HG03066 (cell line): Measurements from ENCODE around the gene HOXC6.

Source experiments
- ATAC-seq: cut with Tn5 transposase; IDR thresholded peaks from one replicate; pipeline ENCODE4 v1.9.1; 2021; ENCODE audit warnings: low read depth; ENCODE audit not compliant: unreplicated experiment

The HOXC6 gene

DNA sequence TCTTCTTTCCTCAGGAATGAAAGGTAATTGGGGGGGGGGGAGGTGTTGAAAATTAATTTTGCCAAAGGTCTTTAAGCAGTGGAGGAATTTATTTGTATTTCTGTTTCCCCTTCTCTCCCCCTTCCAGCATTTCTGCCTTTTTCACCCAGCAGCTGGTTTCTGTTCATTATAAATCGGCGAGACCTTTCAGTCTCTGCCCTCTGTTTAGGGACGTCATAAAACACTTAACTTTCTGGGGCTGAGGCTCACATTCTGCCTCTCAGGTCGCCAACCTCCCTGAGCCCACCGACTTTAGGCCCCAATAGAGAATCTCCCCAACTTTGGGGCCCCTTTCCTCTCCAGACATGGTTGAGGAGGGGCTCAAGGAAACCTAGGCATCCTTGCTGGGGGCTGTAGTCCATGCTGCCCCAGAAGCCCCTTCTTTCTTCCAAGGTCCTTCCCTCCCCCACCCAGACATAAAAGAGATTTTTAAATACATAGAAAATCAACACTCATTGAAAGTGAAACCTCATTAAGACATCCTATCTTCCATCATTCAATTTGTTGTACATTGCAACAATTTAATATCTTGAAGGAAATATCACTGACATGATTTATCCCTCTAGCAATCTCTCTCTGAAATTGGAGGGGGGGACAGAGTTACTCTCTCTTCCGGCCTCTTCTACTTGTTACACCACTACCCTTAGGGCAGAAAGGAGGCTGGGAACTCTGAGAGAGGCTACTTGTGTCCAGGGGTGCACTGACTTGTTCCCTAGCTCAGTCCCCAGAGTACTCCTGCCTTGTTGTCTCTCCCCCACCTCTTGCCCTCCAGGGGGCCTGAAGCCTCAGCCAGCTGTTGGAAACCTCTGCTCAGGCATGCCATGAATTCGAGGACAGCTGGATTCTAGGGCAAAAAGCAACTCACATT lies 2.5 kb upstream of the HOXC6 start:
- no peak for ATAC-seq

DNA sequence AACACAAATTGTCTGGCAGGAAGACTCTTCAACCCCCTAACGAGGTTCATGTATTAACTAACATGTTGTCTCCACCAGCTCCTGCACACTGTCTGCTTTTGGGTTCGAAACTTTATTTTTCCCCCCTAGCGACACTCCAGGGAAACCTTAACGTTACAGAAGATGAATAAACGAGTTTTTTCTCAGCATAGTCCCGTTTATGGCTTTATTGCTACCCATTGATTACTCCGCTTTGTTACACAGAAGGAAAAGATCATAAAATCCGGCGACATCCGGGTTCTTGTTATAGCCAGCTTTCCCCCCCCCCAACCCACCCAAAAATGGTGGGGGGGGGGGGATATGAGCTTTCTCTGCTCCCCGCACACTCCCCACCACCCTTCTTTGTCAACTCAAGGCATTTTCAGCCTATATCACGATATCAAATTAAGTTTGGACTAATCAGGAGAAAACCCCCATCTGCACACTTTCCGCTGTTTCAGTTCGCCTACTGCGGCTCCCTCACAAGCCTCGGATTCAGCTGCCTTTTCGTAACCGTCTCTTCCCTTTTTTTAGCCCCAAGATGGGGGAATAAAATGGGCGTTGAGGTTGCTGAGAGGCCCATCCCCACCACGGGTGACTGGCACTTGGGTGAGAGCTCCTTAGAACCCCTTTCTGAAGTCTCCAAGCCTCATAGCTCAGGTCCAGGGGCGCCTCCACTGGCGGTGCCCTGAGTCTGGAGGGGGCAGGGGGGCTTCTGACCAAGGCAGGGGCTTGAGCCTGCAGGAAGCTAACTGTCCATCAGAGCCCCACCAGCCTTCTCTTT lies 1.4 kb upstream of the HOXC6 start:
- ATAC-seq: no peak

DNA sequence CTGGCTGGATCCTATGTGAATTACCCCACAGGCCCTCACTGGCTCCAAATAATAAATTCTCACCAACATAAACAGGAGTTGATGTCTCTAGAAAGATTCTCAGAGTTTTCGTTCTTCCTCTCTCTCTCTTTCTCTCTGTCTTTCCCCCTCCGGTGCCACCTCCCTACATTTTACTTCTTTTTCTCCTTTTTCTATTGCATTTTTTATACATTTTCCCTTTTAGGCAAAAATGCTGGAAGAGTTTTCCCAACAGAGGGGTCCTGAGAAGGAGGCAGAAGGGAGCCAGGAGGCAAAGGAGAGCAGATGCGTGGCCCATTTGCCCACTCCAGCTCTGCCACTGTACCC lies 826 bp upstream of the HOXC6 start:
- ATAC-seq: no peak

DNA sequence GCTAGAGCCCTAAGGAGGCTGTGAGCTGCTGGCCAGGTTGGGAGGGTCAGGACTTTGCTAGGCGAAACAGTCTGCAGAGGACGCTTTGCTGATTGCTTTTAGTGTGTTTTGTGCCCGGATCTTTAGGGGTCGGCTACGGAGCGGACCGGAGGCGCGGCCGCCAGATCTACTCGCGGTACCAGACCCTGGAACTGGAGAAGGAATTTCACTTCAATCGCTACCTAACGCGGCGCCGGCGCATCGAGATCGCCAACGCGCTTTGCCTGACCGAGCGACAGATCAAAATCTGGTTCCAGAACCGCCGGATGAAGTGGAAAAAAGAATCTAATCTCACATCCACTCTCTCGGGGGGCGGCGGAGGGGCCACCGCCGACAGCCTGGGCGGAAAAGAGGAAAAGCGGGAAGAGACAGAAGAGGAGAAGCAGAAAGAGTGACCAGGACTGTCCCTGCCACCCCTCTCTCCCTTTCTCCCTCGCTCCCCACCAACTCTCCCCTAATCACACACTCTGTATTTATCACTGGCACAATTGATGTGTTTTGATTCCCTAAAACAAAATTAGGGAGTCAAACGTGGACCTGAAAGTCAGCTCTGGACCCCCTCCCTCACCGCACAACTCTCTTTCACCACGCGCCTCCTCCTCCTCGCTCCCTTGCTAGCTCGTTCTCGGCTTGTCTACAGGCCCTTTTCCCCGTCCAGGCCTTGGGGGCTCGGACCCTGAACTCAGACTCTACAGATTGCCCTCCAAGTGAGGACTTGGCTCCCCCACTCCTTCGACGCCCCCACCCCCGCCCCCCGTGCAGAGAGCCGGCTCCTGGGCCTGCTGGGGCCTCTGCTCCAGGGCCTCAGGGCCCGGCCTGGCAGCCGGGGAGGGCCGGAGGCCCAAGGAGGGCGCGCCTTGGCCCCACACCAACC lies 1.5 kb downstream of the HOXC6 start:
- ATAC-seq: no peak

DNA sequence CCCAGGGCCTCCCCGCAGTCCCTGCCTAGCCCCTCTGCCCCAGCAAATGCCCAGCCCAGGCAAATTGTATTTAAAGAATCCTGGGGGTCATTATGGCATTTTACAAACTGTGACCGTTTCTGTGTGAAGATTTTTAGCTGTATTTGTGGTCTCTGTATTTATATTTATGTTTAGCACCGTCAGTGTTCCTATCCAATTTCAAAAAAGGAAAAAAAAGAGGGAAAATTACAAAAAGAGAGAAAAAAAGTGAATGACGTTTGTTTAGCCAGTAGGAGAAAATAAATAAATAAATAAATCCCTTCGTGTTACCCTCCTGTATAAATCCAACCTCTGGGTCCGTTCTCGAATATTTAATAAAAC lies 2.2 kb downstream of the HOXC6 start:
- ATAC-seq: no peak

DNA sequence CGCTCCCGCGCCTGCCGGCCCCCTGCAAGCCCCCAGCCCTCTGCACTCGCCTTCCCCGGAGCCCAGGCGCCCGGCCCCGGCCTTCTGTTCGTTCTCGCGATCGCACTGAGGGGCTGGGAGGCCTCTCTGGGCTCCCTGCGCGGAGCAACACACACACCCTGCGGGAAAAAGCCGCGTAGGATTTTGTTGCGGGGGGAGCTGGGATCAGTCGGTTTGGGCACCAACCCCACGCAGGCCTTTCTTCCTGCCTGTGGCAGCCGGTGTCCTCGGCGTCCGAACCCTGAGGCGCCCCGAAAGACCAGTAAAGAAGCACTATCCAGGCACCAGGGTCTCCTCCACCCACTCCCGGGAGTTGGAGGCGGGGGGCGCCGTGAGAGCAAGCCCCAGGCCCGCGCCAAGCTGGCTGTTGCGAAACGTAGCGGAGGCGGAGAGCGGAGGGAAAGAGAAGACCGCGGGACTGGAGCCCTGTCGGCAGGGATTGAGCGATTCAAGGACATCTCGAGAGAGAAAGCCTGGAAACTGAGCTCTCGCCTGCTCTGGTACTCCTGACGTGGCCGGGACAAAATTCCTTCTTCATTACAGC lies 2.7 kb downstream of the HOXC6 start:
- no peak for ATAC-seq

DNA sequence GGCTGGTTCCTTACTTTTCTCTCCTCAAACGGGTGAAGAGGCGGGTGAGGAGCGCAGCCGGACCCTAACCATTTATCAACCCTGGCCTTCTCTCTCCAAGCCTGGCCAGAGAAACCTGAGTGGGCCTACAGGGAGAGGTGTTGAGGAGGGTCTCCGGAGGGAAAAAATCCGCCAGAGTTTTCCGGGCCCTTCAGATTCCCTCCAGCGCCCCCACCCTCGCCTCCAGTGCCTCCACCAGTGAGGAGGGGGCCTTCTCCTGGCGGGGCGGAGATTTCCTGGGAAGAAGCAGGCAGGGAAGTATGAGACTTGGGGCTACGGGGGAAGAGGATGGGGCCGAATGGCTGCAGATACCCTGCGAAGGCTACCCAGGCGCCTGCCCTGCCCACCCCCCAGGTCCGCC lies 3.2 kb downstream of the HOXC6 start:
- no peak for ATAC-seq

DNA sequence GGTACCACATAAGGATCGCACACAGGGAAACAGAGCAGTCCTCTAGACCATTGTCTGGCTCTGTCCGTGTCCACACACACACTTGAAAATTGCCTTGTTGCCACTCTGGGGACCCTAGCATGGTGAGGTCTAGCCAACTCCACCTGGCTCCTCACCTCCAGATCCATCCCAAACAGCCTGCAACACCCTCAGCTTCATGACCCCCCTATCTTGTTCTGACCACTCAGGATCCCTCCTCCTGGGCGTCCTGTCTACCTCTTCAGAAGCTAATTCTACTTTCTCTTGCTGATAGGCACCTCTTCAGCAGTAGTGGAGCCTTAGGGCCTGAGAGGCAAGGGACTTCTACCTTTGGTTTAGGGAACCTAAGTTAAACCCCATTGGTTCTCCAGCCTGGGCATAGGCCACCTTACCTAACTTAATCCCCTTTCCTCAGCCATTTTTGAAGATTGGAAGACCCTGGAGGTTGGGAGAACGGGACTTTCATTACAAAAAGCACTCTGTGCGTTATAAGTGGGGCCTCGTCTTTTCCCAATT lies 3.9 kb downstream of the HOXC6 start:
- ATAC-seq: no peak

DNA sequence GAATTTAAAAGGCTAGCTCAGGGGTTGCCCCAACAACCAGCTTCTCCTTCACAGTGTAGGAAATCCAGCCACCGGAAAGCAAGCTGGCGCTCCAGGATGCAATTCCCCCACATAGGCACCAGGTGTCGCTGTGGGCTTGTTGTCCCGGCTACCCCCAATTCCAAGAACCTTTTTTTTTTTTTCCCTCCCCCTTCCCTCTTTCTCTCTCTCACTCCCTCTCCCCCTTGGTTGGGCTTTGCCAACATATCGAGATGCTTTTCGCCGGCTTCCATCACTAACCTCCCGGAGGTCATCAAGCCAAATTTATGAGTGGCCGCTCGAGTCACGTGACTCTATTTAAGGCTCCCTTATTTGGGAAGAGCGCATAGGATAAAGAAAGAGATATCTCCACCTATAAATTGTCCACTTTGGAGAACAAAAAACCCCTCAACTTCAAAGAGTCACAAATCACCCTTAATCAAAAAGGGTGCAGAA lies 4.4 kb downstream of the HOXC6 start, which contains the start of gene HOXC5:
Gene HOXC5 (plus strand): TSS at position 424 of the 474 bp plus-strand sequence. CDS start 73 bp downstream, outside the sequence.
- ATAC-seq: no peak

DNA sequence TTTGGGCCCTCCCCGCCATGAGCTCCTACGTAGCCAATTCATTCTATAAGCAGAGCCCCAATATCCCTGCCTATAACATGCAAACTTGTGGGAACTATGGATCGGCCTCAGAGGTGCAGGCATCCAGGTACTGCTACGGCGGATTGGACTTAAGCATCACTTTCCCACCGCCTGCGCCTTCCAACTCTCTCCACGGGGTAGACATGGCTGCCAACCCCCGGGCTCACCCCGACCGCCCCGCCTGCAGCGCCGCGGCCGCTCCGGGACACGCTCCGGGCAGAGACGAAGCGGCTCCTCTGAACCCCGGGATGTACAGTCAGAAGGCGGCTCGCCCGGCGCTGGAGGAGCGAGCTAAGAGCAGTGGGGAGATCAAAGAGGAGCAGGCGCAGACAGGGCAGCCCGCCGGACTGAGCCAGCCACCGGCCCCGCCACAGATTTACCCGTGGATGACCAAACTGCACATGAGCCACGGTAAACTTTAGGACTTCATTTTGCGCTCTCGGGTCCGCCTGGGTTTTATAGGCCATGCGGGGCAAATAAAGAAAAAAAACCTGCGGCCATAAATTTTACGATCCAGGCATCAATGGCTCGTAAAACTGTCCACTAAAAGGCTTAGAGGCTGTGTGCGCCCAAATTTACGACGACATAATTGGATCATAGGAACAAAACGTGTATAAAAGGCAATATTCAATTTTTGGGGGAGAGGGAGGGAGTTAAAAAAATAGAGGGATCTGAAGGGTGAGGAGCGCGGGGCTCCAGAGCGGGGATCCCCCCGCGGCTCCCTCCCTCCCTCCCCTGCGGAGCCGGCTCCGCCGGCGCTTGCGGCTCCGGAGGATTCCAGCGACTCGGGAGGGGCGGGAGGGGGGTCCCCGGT lies 5.1 kb downstream of the HOXC6 start:
- ATAC-seq: no peak

DNA sequence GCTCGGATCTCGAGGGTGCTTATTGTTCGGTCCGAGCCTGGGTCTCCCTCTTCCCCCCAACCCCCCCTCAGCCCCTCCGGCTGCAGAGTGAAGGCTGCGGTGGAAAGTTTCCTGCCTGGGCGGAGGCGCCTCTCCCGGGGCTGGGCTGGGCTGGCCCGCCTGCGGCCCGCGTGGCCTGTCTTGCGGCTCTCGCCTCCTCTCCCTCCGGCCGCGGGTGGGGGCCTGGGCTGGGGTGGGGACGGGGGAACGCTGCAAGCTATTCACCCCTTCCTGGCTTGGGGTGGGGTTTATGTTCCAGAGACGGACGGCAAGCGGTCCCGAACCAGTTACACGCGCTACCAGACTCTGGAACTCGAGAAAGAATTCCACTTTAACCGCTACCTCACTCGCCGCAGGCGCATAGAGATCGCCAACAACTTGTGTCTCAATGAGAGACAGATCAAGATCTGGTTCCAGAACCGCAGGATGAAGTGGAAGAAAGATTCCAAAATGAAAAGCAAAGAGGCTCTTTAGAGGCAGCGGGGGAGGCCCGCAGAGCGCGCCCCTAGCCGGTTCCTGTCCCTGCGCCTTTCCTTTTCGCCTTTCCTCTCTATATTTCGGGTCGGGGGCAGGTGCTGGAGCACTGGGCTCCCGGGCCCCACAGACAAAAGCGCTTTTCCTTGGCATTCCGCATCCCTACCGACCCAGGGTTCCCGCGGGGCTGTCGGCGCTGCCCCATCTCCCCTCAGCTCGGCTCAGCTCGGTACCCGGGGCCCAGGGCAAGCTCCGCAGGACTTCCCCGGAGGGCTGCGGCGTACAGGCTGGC lies 5.9 kb downstream of the HOXC6 start:
- no peak for ATAC-seq

DNA sequence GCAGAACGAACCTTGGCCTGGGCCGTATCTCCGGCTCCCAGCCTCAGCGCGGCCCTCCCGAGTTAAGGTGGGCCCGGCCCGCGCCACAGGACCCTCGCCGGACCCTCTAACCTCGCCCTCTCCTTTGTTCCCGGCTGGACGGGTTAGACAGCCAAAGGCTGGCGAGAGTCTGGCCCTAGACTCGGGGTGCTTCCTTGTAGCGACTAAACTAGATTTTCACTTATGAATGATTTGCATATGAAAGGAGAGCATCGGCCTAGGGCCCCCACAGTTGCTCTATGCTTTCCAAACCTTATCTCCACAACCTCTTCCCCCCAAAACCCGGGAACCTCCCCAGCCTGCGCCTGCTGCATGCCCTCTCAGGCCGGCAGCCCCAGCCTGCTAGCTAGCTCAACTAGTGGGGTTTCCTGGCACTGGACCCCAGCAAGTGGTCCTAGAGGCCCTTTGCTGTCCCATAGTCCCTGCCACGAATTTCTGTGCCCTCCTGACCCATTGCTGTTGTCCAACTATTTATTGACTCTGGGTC lies 6.6 kb downstream of the HOXC6 start:
- no peak for ATAC-seq

DNA sequence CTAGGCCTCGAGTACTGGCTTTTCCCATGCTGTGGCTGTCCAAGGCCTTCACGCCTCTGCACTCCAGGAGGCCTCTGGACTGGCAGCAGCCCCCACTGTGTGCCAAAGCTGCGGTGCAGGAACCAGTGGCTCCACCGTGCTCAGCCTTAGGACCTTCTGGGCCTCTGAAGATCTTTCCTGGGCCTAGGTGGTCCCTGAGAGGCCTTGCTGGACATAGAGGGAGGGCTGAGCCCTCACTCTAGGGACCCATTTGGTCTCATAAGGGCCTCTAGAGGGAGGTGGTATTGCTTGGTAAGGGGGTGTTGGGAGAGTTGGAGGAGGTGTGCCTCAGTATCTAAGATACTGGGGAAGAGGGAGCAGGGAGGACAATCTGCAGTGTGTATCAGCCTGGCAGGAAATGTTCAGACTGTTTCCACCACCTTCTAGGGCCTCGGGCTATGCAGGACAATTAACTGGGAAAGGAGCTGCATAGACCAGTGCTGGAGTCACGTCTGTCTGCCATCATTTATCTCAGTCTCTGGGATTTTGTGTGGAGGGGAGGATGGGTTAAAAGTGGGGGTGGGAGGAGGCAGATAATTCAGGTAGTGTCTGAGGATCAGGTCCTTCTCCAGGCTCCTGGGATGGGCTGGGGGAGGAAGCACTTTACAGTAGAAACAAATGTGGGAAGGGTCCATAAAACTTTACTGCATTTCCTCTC lies 7.5 kb downstream of the HOXC6 start:
- ATAC-seq: no peak

DNA sequence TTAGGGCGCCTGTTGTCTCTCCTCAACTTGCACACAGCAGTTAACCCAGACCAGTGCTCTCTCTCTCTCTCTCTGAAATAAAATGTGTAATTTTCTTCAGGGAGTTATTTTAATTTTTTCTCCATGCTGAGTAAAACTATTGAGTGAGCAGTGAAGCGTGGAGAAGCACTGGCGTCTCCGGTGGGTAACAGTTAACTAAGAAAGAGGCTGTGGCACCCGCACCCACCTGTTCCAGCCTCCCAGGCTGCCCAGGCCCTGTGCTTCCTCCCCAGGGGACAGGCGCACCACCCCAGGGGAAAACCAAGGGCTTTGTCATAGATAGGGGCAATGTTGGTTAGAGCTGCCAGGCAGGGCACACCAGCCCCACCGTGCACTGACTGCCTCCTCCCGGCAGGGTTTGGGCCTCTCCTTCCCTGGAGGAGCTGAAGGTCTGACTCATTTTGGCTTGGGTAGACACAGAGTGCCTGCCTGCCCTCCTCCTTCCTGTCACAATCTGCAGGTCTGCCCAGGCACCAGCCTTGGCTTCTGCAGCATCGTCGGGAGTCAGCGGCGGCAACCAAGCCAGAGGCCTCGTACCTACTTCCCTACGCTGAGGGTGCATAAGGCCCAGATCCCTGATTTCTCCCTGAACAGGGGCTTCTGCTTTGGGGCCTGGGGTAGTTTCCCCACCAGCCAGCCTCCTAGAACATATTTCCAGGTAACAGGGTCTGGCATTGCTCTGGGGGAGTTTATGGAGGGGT lies 8.6 kb downstream of the HOXC6 start:
- ATAC-seq: no peak

DNA sequence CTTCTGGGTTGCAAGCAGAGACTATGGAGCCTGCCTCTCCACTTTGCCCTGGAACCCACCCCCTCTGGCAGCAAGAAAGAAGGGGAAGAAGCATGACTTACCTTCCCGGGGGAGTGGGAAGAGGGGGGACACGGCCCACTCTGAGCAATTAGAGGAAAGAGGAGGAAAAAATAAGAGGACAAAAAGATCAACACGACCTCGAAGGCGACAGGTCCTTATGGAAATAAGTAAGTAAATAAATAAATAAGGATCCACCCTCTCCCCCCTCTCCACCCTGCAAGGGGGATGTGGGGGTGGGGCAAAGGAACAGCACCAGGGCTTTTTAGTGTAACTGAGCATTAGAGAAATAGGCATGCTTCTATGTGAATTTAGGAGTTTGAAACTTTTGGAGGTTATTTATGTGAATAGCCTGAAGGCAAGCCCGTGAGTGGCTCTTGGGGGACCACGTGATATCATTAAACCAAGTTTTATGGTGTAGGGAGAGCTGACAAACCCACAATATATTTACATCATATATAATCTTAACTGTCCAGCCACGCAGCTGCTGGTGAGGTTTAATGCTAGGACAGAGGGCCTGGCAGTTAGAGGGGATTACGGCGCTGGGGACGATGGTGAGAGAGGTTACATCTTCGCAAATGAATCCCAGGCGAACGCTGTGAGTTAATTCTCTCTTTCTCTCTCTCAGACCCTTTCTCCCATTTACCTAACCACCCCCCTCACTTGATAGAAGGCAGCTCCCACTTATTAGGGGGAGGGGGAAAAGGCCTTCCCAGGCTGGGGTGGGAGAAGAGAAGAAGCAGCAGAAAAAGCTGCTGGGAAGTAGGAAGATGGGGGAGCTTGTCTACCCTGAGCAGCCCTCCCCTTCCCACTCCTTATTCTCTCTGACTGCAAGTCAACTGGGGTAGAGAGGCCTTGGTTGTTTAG lies 9.4 kb downstream of the HOXC6 start:
- no peak for ATAC-seq
